ENCODE data around the gene PDZD4. TPM values are rescaled to one million over a fixed set of nuclear protein-coding genes. Genes with fewer than 3 reads are reported as not detected.

PDZD4 gene
- polyA plus RNA-seq, 3 donors = 0.11 TPM; not detected in 2

- Mint-ChIP-seq H3K27me3 (ENCODE audit: low read depth in 3 of 3) (peaks cover 19 to 70% (median 31%) of the 10 kb centered on the region in 3 donors), H3K36me3 (no peaks in the 10 kb centered on the region), H3K4me1 (no peaks in the 10 kb centered on the region), H3K4me3 (no peak overlapping the region), H3K27ac (no peak overlapping the region), H3K9me3 (peaks cover 0 to 5% (median under 1%) of the 10 kb centered on the region in 7 donors)
- no peaks in the 10 kb centered on the region for H4K20me1 ChIP-seq (ENCODE audit: insufficient read depth, low read length)
- H3K4me2 ChIP-seq (replicated peaks; ENCODE audit: extremely low read depth, low read length, poor library complexity, severe bottlenecking) = no peak overlapping the region
- no peaks in the 10 kb centered on the region for H3K79me2 ChIP-seq (ENCODE audit: insufficient read depth, low read length)
- H3K27ac ChIP-seq (ENCODE audit: low read depth in 1 of 2, low read length in 2 of 2) = no peak overlapping the region
- no peaks in the 10 kb centered on the region for H3K9me3 ChIP-seq (replicated peaks in 1 of 2; ENCODE audit: control insufficient read depth in 1 of 2, insufficient read depth in 1 of 2, low read length in 2 of 2)
- intact Hi-C loops (cut with micrococcal nuclease) = no loop called here
- H3K4me3 ChIP-seq (replicated peaks in 1 of 3; ENCODE audit: low read depth in 2 of 3, low read length in 3 of 3) = no peak overlapping the region
- no peak for DNase-seq
- no peak overlapping the region for H2AFZ ChIP-seq (ENCODE audit: insufficient read depth, low read depth, low read length, poor library complexity, severe bottlenecking)
- H3K4me1 ChIP-seq (ENCODE audit: control insufficient read depth in 1 of 2, insufficient read depth in 2 of 2, low read length in 2 of 2) = no peaks in the 10 kb centered on the region
- H3K27me3 ChIP-seq (ENCODE audit: control insufficient read depth in 2 of 2, insufficient read depth in 2 of 2, low read length in 2 of 2) = peaks cover 10 to 47% of the 10 kb centered on the region in 2 donors
- no peak overlapping the region for H3K9ac ChIP-seq (ENCODE audit: insufficient read depth, low read length, poor library complexity, severe bottlenecking)
- TF ChIP-seq CTCF (IDR thresholded peaks at IDR 0.05) = no peak
- H3K36me3 ChIP-seq (replicated peaks in 1 of 2; ENCODE audit: control insufficient read depth in 1 of 2, insufficient read depth in 2 of 2, low read length in 2 of 2) = no peaks in the 10 kb centered on the region
- WGBS (ENCODE audit: insufficient coverage) = 80% methylated on average over 1 of the region's 3 CpGs
Measured at GRCh38 chrX:153853902-153854267, 23.5 kb upstream of the PDZD4 start.

GRCh38 chrX:153853180-153853901 is 23.0 kb upstream of the PDZD4 start:
- H3K9me3 ChIP-seq (replicated peaks in 1 of 2; ENCODE audit: control insufficient read depth in 1 of 2, insufficient read depth in 1 of 2, low read length in 2 of 2) = no peaks in the 10 kb centered on the region
- no peaks in the 10 kb centered on the region for H3K79me2 ChIP-seq (ENCODE audit: insufficient read depth, low read length)
- no peak overlapping the region for H3K27ac ChIP-seq (ENCODE audit: low read depth in 1 of 2, low read length in 2 of 2)
- WGBS (ENCODE audit: insufficient coverage) = 100% methylated on average over 1 of the region's 3 CpGs
- no peak for DNase-seq
- Mint-ChIP-seq H3K4me3 (no peak overlapping the region), H3K4me1 (no peaks in the 10 kb centered on the region), H3K27ac (no peak overlapping the region), H3K27me3 (ENCODE audit: low read depth in 3 of 3) (peaks cover 21 to 73% (median 35%) of the 10 kb centered on the region in 3 donors), H3K36me3 (no peaks in the 10 kb centered on the region), H3K9me3 (peaks cover 0 to 5% (median 0%) of the 10 kb centered on the region in 7 donors)
- H4K20me1 ChIP-seq (ENCODE audit: insufficient read depth, low read length) = no peaks in the 10 kb centered on the region
- no peak overlapping the region for H3K4me2 ChIP-seq (replicated peaks; ENCODE audit: extremely low read depth, low read length, poor library complexity, severe bottlenecking)
- no peaks in the 10 kb centered on the region for H3K36me3 ChIP-seq (replicated peaks in 1 of 2; ENCODE audit: control insufficient read depth in 1 of 2, insufficient read depth in 2 of 2, low read length in 2 of 2)
- no peak for TF ChIP-seq CTCF (IDR thresholded peaks at IDR 0.05)
- no peak overlapping the region for H2AFZ ChIP-seq (ENCODE audit: insufficient read depth, low read depth, low read length, poor library complexity, severe bottlenecking)
- no peak overlapping the region for H3K9ac ChIP-seq (ENCODE audit: insufficient read depth, low read length, poor library complexity, severe bottlenecking)
- H3K27me3 ChIP-seq (ENCODE audit: control insufficient read depth in 2 of 2, insufficient read depth in 2 of 2, low read length in 2 of 2) = peaks cover 11 to 51% of the 10 kb centered on the region in 2 donors
- H3K4me3 ChIP-seq (replicated peaks in 1 of 3; ENCODE audit: low read depth in 2 of 3, low read length in 3 of 3) = no peak overlapping the region
- no peaks in the 10 kb centered on the region for H3K4me1 ChIP-seq (ENCODE audit: control insufficient read depth in 1 of 2, insufficient read depth in 2 of 2, low read length in 2 of 2)
- intact Hi-C loops (cut with micrococcal nuclease) = no loop called here
